HepG2 (cell line): ENCODE data around the gene C1QTNF3. TPM values are rescaled to one million over a fixed set of nuclear protein-coding genes. Genes with fewer than 3 reads are reported as not detected.

Source experiments
- polyA plus RNA-seq, 8 experiments: library from polyadenylated mRNA; depleted of rRNA in 3 of 8; stranded (reverse) in 7 of 8; unstranded in 1 of 8; fragments of >200 nt; fragmentation: Illumina TruSeq in 4 of 8; extraction: Trizol in 4 of 8; gene quantifications; 2 replicates each; pipeline versions ENCODE4 v1.2.1 to v1.2.3, GENCODE V29; 2011 to 2016; ENCODE audit warnings: low read depth in 4 of 8, missing spikeins in 1 of 8, mixed read lengths in 1 of 8; ENCODE audit not compliant: insufficient read depth in 1 of 8
- total RNA-seq, 5 experiments: library from RNA; depleted of rRNA; stranded (reverse); fragments of >200 nt; fragmentation: Illumina TruSeq; extraction: Trizol; gene quantifications; 2 replicates each; pipeline ENCODE4 v1.2.3, GENCODE V29; 2016; ENCODE audit warnings: low read depth in 1 of 5
- TF ChIP-seq, protein P1 (sequence below), 2 experiments: sonication (generic) in 1 of 2; formaldehyde crosslinking in 1 of 2; IDR thresholded peaks; 2 replicates each; pipeline versions ENCODE4 v1.6.1 to v1.9.0; 2014 to 2022; ENCODE audit warnings: antibody characterized with exemption in 1 of 2, borderline replicate concordance in 1 of 2, inconsistent platforms in 1 of 2, low read depth in 1 of 2, missing genetic modification reagents in 1 of 2
- TF ChIP-seq, protein P2 (sequence below): sonication (generic); formaldehyde crosslinking; IDR thresholded peaks from 2 replicates; pipeline ENCODE4 v1.8.1; 2023; ENCODE audit warnings: missing genetic modification reagents, inconsistent platforms, borderline replicate concordance
- TF ChIP-seq, protein P3 (sequence below): sonication (generic); formaldehyde crosslinking; IDR thresholded peaks from 2 replicates; pipeline ENCODE4 v1.5.0; 2020; ENCODE audit warnings: mild to moderate bottlenecking, missing genetic modification reagents, moderate library complexity

C1QTNF3 gene
- total and polyA plus RNA-seq, 2 of the 13 experiments (the other 11 are each of a cell fraction or from before 2014, with no cell fraction given), result 3.3 to 10.8 TPM

DNA sequence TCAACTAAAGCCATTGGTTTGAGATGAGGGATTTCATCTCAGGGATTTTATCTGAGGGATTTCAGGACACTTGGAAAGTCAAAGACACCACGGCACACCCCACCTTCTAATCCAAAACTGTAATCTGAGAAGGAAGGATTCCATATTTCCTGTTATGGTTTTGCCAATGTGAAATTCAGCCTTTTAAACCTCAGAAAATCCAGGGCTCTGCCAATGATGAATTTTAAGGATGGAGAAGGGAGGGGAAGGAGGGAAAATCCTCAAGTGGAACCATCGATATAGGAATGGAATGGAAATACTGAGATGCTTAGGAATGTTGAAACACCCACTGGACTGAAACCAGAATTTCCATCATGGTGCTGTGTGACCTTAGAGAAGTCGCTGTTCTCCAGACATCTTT is 5.3 kb downstream of the C1QTNF3 start (continued):
- TF ChIP-seq, protein P1, sequence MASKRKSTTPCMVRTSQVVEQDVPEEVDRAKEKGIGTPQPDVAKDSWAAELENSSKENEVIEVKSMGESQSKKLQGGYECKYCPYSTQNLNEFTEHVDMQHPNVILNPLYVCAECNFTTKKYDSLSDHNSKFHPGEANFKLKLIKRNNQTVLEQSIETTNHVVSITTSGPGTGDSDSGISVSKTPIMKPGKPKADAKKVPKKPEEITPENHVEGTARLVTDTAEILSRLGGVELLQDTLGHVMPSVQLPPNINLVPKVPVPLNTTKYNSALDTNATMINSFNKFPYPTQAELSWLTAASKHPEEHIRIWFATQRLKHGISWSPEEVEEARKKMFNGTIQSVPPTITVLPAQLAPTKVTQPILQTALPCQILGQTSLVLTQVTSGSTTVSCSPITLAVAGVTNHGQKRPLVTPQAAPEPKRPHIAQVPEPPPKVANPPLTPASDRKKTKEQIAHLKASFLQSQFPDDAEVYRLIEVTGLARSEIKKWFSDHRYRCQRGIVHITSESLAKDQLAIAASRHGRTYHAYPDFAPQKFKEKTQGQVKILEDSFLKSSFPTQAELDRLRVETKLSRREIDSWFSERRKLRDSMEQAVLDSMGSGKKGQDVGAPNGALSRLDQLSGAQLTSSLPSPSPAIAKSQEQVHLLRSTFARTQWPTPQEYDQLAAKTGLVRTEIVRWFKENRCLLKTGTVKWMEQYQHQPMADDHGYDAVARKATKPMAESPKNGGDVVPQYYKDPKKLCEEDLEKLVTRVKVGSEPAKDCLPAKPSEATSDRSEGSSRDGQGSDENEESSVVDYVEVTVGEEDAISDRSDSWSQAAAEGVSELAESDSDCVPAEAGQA (IDR thresholded peaks at IDR 0.05; ENCODE audit: low read depth), result no peak
- TF ChIP-seq, protein P1 (CRISPR knock-in tag; IDR thresholded peaks at IDR 0.05; ENCODE audit: borderline replicate concordance), result no peak
- TF ChIP-seq, protein P2, sequence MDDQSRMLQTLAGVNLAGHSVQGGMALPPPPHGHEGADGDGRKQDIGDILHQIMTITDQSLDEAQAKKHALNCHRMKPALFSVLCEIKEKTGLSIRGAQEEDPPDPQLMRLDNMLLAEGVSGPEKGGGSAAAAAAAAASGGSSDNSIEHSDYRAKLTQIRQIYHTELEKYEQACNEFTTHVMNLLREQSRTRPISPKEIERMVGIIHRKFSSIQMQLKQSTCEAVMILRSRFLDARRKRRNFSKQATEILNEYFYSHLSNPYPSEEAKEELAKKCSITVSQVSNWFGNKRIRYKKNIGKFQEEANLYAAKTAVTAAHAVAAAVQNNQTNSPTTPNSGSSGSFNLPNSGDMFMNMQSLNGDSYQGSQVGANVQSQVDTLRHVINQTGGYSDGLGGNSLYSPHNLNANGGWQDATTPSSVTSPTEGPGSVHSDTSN (CRISPR knock-in tag), result no peak
- TF ChIP-seq, protein P3, sequence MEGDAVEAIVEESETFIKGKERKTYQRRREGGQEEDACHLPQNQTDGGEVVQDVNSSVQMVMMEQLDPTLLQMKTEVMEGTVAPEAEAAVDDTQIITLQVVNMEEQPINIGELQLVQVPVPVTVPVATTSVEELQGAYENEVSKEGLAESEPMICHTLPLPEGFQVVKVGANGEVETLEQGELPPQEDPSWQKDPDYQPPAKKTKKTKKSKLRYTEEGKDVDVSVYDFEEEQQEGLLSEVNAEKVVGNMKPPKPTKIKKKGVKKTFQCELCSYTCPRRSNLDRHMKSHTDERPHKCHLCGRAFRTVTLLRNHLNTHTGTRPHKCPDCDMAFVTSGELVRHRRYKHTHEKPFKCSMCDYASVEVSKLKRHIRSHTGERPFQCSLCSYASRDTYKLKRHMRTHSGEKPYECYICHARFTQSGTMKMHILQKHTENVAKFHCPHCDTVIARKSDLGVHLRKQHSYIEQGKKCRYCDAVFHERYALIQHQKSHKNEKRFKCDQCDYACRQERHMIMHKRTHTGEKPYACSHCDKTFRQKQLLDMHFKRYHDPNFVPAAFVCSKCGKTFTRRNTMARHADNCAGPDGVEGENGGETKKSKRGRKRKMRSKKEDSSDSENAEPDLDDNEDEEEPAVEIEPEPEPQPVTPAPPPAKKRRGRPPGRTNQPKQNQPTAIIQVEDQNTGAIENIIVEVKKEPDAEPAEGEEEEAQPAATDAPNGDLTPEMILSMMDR (CRISPR knock-in tag), result no peak
- TF ChIP-seq, all 625 proteins: peak for 0
